Left renal cortex interstitium (tissue), 4 donors: Measurements from ENCODE around the gene CACNA2D3. TPM values are rescaled to one million over a fixed set of nuclear protein-coding genes. Genes with fewer than 3 reads are reported as not detected.

Source experiments
- DNase-seq, 4 donors: peaks; one replicate each; pipeline ENCODE4 v3.0.0-alpha.2; 2013; ENCODE audit warnings: low read depth in 4 of 4, low spot score in 2 of 4, missing footprints in 1 of 4
- polyA plus RNA-seq, 4 donors: library from polyadenylated mRNA; unstranded; fragments of 120-200 nt; gene quantifications; one replicate each; pipeline ENCODE4 v1.2.1, GENCODE V29; 2013; ENCODE audit not compliant: insufficient read length in 4 of 4

CACNA2D3 gene
- polyA plus RNA-seq, 4 donors, result 1.2 to 2.1 (median 1.5) TPM

DNA sequence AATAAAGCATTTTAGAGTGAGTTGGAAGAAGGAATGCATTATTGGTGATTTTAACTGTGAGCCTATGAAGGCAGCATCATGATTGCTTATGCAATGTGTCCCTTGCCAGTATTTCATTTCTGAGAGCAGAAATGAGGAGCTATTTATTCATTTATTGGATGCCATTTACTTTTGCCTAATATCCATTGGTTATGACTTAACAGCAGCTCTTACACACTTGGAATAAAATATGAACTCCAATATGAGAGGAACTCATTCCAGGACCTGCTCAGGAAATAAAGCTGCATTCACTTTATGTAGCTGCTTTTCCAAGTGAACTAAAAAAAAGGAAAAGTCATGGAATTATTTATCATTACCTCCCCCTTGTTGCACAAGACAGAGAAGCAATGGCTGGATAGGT is 525.4 kb downstream of the CACNA2D3 start:
- no peak for DNase-seq

DNA sequence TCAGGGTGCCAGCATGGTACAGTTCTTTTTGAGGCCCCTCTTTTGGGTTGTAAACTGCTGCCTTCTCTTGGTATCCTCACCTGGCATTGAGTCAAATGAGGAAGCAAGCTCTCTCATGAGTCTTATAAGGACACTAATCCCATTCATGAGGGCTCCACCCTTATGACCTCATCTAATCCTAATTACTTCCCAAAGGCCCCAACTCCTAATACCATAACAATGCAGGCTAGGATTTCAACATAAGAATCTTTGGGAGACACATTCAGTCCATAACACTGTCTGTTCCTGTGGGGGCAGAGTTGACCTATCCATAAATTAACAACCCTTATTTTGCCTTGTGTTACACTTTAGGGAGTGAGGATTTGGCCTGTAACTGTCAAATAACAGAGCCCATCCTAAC is 527.2 kb downstream of the CACNA2D3 start:
- DNase-seq, result no peak

DNA sequence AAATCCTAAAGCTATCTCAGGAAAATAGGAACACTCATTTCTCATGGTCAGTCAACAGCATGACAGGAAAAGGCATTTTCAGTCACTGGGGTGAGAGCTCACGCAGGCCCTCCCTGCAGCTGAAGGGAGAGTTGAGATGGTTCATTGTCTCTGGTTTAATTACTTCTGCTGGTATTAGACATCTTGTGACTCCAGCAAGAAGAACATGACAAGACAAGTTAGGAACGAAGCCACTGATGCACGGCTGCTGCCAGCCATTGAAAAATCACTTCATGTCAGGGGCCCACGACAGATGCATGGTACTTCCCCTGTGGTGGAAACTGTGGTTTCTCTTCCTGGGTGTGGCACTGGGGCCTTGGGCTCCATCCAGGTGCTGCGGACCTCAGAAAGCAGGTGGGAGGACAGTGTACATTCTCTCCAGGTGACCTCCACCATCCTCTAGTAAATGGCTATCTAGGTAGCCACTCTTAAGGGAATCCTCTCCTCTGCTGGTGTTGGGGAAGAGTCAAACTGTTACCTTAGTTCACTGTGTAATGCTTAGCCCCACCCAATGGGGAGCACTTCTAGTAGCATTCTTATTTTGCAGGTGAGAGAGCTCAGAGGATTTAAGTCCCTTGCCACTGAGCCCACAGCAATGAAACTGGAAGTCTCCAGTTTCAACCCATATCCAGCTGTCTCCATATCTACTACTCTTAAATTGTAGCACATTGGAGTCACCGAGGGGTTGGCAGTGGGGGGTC is 531.3 kb downstream of the CACNA2D3 start:
- no peak for DNase-seq

DNA sequence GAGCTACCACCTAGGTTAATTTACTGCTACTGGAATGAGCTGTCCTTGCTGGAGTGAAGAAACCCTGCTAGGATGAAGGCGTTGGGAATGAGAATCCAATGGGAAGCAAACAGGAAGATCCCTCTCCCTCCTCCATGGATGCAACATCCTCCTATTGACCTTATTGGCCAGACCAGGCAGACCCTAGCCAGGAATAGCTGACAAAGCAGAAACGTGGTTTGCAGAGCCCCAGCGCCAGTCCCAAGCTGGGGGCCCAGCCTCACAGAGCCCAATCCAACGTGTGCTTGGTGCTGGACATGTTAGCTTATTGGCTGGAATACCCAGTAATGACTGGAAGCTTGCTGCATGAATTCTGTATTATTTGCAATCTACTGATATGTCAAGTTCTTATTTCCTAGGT is 532.4 kb downstream of the CACNA2D3 start:
- DNase-seq, result no peak

DNA sequence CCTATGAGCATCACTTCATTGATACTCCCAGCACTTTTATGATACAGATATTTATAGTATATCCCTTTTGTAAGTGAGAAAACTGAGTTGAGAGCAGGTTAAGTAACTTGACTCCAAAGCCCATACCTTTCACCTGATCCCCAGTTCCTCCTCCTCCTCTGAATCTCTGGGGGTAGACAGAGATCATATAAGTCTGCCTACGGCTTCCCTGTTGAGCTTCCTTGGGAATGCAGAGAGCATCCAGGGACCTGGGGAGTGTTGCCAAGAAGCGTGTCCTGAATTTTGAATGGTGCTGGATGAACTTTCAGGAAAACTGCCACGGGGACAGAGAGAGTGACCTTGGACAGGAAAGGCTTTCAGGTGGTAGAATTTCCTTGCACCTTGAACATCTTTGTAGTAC is 537.0 kb downstream of the CACNA2D3 start:
- no peak for DNase-seq

DNA sequence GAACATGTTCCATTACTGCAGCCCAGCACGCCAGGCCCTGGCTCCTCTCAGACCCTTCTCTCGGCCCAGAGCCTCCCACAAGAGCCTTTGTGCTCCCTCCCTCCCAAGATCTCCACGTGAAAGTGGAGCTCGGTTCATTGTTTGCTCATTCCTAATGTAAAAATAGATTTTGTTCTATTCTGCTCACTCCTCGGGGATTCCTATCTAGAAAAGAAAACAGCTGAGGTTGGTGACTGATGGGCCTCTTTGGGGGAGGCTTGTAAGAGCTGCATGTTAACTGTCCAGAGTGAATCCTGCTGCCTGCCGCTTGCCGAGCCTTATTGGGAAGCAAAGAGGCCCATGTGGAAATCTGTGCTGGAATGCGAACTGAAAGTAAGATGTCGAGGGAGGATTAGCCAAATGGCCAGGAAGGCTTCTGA is 538.4 kb downstream of the CACNA2D3 start:
- peak in 2 of 4 donors; percentile 40 to 45 for DNase-seq

DNA sequence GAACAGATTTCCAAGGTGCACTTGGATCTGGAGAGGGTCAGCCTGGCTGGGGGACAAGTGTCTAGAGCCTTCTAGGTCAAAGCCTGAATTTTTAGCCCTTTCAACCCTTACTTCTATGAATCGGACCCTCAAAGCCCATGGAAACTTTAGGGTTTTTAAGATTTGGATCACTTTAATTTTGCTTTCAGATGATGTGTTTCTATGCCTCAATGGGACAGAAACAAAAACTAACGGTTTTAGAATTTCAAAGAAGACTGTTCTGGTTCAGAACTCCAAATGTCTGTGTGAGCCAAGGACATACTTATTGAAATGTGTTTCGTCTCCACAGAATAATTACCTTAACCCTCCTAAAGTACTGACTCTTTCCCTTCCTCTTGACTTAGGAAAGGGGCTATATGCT is 538.8 kb downstream of the CACNA2D3 start:
- no peak for DNase-seq

DNA sequence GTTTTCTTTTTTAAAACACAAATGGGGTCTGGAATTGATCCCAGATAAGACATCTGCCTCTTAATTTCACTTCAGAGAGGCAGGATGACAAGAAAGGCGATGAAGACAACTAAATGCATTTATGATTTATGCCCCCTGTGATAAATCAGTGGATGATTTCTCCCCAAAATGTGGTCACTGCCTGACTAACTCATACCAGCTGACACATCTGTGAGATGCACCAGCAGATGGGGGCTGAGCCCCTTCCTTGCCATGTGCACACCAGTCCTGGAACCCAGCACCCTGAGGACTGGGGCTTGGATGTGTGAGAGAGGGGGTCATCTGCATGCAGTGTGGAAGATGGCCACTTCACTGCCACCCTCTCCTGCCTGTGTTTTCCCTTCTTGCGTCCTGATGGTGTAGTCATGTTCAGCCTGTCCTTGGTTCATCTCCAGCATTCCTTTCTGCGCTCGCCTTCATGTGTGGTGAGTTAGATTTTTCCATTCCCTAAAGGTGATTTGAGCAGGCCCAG is 541.2 kb downstream of the CACNA2D3 start:
- DNase-seq, result no peak

DNA sequence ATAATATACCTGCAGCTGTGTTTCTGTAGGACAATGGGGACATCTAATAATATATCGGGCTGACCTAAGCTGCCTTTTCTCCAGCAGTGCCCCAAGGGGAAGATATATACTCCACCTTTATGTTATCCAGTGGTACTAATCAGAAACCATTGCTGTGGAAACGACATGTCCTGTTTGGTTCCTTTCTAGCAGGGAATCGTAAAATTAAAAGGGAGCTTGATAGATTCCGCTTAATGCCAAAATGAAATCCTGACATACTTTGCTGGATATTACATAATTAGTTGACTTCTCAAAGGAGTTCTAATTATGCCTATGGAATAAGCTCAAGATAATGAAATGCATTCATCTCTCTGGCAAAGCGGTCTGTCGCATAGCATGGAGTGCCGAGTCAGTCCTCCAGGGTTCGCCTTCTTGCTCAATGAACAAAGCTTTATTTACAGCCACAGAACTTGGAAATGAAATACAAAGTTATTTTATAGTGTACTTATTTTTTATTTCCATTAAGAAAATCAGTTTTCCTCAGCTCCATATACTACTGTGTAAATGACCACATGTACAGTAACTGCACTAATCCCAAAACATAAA is 542.8 kb downstream of the CACNA2D3 start:
- no peak for DNase-seq

DNA sequence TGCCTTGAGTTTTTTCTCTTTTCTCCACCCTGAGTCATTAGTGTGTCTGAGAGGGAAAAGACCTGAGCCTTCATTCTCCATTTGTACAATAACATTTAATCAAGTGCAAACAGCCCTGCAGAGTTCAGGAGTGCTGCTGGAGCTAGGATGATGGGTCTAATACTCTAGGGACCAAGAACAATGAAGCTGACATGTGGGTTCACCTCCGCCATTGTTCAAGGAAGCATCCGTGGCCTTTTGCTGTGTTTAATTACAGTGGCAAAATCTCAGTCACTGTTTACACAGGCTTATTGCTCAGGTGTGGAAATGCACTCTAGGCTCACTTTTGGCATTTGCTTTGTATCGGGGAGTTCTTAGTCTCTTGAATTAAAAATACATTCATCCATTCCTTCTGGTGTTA is 545.9 kb downstream of the CACNA2D3 start:
- DNase-seq, result no peak

DNA sequence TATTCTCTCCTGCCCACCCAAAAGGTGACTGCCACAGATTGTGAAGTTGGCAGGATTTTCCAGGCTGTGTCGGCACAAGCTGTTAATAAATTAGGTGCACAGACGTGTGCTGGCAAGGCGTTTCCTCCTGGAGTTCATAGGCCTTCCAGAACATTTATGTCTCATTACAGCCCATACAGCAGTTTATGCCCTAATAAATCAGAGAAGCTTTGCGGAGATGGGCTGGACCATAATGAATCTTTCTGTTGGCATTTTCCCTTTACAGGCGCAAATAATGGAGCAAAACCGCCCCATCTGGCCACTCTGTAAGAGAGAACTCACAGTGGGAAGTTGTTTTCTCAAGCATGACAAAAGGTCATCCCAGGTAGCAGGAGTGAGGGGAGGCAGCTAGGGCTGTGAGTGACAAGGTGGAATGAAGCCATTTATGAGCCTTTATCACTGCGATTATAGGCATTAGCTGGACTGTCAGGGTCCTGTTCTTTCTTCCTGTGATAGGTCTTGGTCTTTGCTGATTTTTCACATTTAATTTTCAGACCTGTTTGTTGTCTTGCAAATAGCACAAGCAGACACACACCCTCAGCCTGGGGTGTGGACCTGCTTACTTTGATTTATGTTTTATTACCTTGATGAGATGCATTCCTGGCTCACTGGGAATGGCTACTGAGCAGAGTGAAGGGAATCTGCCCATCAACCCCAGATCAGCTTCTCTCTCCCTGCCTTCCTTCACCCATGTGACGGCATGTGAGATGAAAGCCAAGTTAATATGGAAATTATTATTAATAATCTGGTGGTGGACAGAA is 548.0 kb downstream of the CACNA2D3 start:
- DNase-seq, result peak; percentile 22 to 56 (median 28)

DNA sequence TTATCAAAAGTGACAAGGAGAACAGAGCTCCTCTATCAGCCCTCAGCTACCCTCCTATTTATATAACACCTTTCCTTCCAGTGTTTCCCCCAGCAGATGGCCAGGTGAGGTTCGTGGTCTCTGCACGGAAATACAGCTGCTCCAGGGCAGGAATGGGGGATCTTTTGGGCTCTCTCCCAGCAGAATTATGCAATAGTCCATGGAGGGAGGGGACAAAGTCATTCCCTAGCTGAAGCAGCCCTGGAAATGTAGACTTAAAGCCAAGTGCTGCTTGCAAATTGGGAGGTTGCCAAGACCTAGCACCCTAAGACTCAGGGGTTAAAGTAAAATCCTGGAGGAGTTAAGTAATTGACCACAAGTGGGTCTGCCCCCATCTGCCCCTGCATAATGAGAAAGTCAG is 549.2 kb downstream of the CACNA2D3 start:
- no peak for DNase-seq

DNA sequence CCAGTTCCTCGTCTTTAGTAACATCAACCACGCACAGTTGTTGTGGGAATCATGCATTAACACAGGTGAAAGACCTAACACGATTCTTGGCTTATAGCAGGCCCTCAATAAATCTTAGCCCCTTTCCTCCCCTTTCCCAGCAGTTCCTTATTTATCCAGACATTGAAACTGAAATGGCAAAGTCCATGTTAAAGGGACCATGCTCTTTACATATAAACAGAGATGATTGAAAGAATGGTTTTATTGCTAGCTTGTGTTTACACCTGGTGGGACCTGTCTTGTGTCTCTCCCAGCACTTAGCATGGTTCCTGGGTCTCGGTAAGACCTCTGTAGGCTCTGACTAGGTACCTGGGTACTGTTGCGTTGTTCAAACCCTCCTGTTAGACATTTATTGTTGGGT is 553.7 kb downstream of the CACNA2D3 start:
- no peak for DNase-seq

DNA sequence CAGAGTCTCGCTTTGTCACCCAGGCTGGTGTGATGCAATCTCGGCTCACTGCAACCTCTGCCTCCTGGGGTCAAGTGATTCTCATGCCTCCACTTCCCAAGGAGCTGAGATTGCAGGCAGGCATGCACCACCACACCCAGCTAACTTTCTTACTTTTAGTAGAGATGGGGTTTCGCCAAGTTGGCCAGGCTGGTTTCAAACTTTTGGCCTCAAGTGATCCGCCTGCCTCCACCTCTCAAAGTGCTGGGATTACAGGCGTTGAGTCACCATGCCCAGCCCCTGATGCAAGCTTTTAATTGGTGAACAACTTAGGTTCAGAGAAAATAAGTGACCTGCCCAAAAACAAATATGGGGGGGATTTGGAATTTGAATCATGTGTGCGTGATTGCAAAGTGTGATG is 559.4 kb downstream of the CACNA2D3 start:
- no peak for DNase-seq

DNA sequence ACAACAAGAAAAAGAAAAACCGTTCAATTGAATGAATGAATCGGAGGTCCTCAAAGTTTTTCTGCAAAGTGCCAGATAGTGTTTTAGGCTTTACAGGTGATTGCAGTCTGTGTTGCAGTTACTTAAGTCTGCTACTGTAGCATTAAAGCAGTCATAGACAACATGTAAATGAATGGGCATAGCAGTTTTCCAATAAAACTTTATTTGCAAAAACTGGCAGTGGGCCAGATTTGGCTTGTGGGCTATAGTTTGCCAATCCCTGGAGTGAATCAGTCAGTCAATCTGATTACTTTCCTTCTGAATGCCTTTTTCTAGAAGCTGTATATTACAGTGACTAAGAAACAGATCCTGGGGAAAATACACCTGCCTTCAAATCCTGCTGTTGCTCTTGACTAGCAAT is 562.9 kb downstream of the CACNA2D3 start:
- no peak for DNase-seq

DNA sequence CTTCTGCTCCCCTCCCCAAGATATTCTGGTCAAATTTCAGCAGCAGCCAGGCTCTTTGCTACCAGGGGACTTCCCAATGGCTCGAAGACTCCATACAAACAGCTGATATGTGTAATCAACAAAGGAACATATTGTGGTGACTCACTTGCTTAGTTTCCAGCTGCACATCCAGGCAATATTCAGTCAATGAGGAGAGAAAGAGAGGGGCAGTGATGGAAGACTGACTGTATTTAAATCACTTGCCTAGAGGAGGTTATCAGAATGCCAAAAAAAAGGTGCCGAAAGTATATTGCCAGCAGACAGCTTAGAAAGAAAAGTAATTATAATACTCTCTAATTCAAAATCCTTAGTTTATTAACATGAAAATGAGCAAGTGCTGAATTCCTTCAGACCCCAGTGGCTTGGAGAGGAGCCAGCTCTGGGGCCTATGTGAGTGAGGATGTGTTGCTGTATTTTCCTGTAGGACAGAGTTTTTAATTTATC is 569.0 kb downstream of the CACNA2D3 start:
- DNase-seq, result no peak

DNA sequence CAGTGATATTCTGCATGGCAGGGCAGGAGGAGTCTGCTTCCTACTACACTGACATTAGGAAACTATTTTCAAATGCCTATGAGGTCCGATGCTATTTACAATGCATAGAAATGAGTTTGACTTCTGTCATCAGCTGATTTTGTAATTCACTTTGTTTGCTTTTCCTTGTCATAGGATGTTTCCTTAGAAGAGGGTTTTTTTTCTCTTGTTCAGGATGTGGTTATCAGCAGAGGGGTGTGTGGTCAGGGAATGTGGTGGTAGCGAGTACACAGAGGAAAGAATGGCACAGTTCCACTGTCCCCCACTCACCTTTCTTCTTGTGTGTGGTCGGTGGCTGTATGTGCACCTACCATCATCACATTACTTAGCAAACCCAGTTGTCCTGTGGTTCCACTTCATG is 574.0 kb downstream of the CACNA2D3 start:
- no peak for DNase-seq

DNA sequence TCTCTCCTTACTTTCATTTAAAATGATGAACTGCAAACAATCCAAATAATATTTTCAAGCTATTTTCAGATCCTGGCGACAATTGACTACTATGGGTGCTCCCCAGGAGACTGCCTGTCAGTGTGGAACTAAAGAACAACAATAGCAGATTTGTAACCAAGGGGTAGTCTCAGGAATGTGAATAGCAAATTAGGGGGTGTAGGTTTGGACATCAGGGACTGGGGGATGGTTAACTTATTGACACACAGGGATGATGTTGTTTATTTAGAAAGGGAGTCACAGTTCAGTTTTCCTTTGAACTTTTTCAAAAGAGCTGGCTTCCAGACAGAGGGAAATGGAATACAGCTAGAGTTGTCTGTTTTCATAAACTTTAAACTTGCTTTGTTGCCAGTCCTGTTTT is 575.7 kb downstream of the CACNA2D3 start:
- no peak for DNase-seq

DNA sequence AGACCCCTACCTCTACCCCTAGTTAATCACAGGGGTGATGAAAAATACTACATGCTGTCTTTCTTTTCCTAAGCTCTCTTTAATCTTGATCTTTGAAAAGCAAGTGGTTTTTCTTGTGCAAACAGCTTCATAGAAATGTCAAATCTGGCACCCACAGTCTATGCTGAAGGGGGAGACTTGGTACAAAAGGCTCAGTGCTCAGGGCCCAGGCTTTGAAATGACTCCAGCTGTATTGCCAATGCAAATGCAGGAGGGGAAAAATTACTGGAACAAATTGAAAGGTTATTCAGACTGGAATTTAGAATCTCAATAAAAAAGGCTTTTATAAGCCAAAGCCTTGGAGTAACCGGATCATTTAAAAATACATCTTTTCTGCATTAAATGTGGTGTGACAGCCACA is 581.6 kb downstream of the CACNA2D3 start:
- no peak for DNase-seq

DNA sequence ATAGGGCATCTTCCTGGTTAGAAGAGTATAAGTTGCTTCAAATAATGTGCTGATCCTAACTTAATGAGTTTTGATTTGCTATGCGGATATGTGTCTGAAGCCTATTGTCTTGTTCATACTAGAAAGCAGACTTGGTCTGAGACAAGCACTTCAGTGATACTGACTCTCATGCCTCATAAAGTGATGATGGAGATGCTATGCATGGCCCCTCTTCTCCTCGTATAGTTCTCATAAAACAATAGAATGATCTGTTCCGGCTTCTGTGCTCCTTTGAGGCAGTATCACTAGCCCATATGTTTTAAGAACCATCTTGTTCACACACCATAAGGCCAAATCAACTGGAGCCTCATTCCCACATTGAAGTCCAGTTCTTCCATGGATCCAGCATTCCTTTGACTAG is 583.4 kb downstream of the CACNA2D3 start:
- no peak for DNase-seq

DNA sequence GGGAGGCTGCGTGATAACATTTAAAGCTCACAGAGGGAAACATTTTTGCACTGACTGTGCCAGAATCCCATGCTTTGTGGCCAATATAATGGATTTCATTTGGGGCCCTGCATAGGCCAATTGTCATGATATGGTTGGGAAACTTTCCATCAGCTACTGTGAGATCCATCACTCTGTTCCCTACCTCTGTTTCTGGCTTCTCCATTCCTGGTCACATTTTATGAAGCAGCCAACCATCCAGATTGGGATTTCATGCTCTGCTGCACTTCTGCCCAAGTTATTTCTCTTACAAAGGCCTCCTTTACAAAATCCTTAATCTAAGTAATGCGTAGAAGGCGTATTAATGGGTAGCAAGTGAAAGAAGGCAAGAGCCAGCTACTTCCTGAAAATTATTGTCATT is 584.4 kb downstream of the CACNA2D3 start:
- no peak for DNase-seq
